T-helper 17 cell (primary cell): ENCODE measurements around the gene GPLD1. TPM values are rescaled to one million over a fixed set of nuclear protein-coding genes. Genes with fewer than 3 reads are reported as not detected.
"Not testable (repeated sequence)": the region's sequence is repeated elsewhere in the genome, so short reads cannot be mapped to it uniquely, and the experiment has no call there.

Source experiments
- ATAC-seq: fragments of 150-1000 bp; cut with Tn5 transposase; 2 replicates; pipeline ENCODE4 v1.10.0; 2021; ENCODE audit warnings: mild to moderate bottlenecking, moderate library complexity
- DNase-seq, 3 donors: peaks; one replicate each; pipeline versions ENCODE4 v3.0.0 to v3.0.0-alpha.2; 2020 to 2021
- H3K9me3 ChIP-seq: one replicate; pipeline ENCODE4 v1.7.0; 2013; ENCODE audit warnings: low read length, mild to moderate bottlenecking; ENCODE audit not compliant: control insufficient read depth, poor library complexity, severe bottlenecking
- H3K27ac Mint-ChIP-seq: one replicate; pipeline ENCODE4 v1.8.0; 2022; ENCODE audit warnings: mild to moderate bottlenecking, moderate library complexity, mixed read lengths
- H3K27me3 Mint-ChIP-seq: one replicate; pipeline ENCODE4 v1.8.0; 2022; ENCODE audit warnings: mixed read lengths
- H3K36me3 Mint-ChIP-seq: one replicate; pipeline ENCODE4 v1.8.0; 2022; ENCODE audit warnings: low read depth, mixed read lengths
- H3K4me1 Mint-ChIP-seq: one replicate; pipeline ENCODE4 v1.8.0; 2022; ENCODE audit warnings: mild to moderate bottlenecking, mixed read lengths
- H3K4me3 Mint-ChIP-seq: one replicate; pipeline ENCODE4 v1.8.0; 2022; ENCODE audit warnings: mild to moderate bottlenecking, moderate library complexity, mixed read lengths
- total RNA-seq, 4 donors: library from RNA in 2 of 4; stranded (reverse) in 2 of 4; gene quantifications; one replicate each; pipeline ENCODE4 v1.2.3 and lab custom pipeline; 2022 to 2026

The GPLD1 gene
- total RNA-seq, 2 donors from 2014 or later = 0.21 to 0.40 TPM

- DNase-seq (no peak), ATAC-seq (peak; percentile 50)
- no peaks in the 10 kb centered on the region for H3K27me3 Mint-ChIP-seq
- peaks cover 5% of the 10 kb centered on the region for H3K36me3 Mint-ChIP-seq
- H3K9me3 ChIP-seq = no peaks in the 10 kb centered on the region
- H3K27ac Mint-ChIP-seq = peak overlapping the region; percentile 11
- H3K4me3 Mint-ChIP-seq = peak overlapping the region; percentile 15
- H3K4me1 Mint-ChIP-seq = peaks cover 6% of the 10 kb centered on the region
Observed at GRCh38 chr6:24517659-24518543, 28.5 kb upstream of the GPLD1 start.

- Mint-ChIP-seq H3K36me3 (peaks cover 18% of the 10 kb centered on the region), H3K4me3 (no peak overlapping the region), H3K27ac (no peak overlapping the region), H3K27me3 (no peaks in the 10 kb centered on the region), H3K4me1 (peaks cover 8% of the 10 kb centered on the region)
- H3K9me3 ChIP-seq = no peaks in the 10 kb centered on the region
- ATAC-seq = no peak
- DNase-seq = no peak
Observed at GRCh38 chr6:24513602-24514001, 24.2 kb upstream of the GPLD1 start.

GRCh38 chr6:24511976-24512375, 22.6 kb upstream of the GPLD1 start:
- H3K36me3 Mint-ChIP-seq = peaks cover 24% of the 10 kb centered on the region
- not testable (repeated sequence) for ATAC-seq, DNase-seq, H3K4me3 Mint-ChIP-seq, H3K27ac Mint-ChIP-seq, H3K9me3 ChIP-seq, H3K27me3 Mint-ChIP-seq, H3K4me1 Mint-ChIP-seq

GRCh38 chr6:24506814-24507520, 17.6 kb upstream of the GPLD1 start:
- DNase-seq (no peak), ATAC-seq (no peak)
- peaks cover 3% of the 10 kb centered on the region for H3K4me1 Mint-ChIP-seq
- H3K4me3 Mint-ChIP-seq = no peak overlapping the region
- H3K27ac Mint-ChIP-seq = no peak overlapping the region
- H3K9me3 ChIP-seq = no peaks in the 10 kb centered on the region
- H3K27me3 Mint-ChIP-seq = no peaks in the 10 kb centered on the region
- H3K36me3 Mint-ChIP-seq = peaks cover 25% of the 10 kb centered on the region

GRCh38 chr6:24504649-24505586, 15.5 kb upstream of the GPLD1 start:
- ATAC-seq = no peak
- Mint-ChIP-seq H3K27me3 (no peaks in the 10 kb centered on the region), H3K27ac (peak overlapping the region; percentile 61), H3K4me3 (no peak overlapping the region), H3K4me1 (peaks cover 3% of the 10 kb centered on the region), H3K36me3 (peaks cover 18% of the 10 kb centered on the region)
- H3K9me3 ChIP-seq = no peaks in the 10 kb centered on the region
- no peak for DNase-seq

- H3K36me3 Mint-ChIP-seq = peaks cover 16% of the 10 kb centered on the region
- H3K9me3 ChIP-seq = no peaks in the 10 kb centered on the region
- DNase-seq = no peak
- no peak for ATAC-seq
- H3K27ac Mint-ChIP-seq = no peak overlapping the region
- H3K27me3 Mint-ChIP-seq = no peaks in the 10 kb centered on the region
- peaks cover 3% of the 10 kb centered on the region for H3K4me1 Mint-ChIP-seq
- no peak overlapping the region for H3K4me3 Mint-ChIP-seq
Observed at GRCh38 chr6:24504287-24504648, 14.9 kb upstream of the GPLD1 start.

- no peak for DNase-seq
- no peak overlapping the region for H3K27ac Mint-ChIP-seq
Observed at GRCh38 chr6:24501914-24502313, 12.5 kb upstream of the GPLD1 start.

GRCh38 chr6:24501374-24501773, 12.0 kb upstream of the GPLD1 start:
- Mint-ChIP-seq H3K36me3 (peaks cover 8% of the 10 kb centered on the region), H3K27ac (no peak overlapping the region), H3K27me3 (no peaks in the 10 kb centered on the region), H3K4me3 (no peak overlapping the region), H3K4me1 (peaks cover 7% of the 10 kb centered on the region)
- ATAC-seq = no peak
- no peaks in the 10 kb centered on the region for H3K9me3 ChIP-seq
- DNase-seq = no peak

More at GRCh38 chr6:24501914-24502313, 12.5 kb upstream of the GPLD1 start:
- Mint-ChIP-seq H3K4me3 (no peak overlapping the region), H3K27me3 (no peaks in the 10 kb centered on the region), H3K36me3 (peaks cover 9% of the 10 kb centered on the region), H3K4me1 (peaks cover 7% of the 10 kb centered on the region)
- ATAC-seq = no peak
- H3K9me3 ChIP-seq = no peaks in the 10 kb centered on the region

GRCh38 chr6:24500683-24501082, 11.3 kb upstream of the GPLD1 start:
- H3K27me3 Mint-ChIP-seq = no peaks in the 10 kb centered on the region
- no peaks in the 10 kb centered on the region for H3K9me3 ChIP-seq
- DNase-seq = no peak
- no peak overlapping the region for H3K4me3 Mint-ChIP-seq
- ATAC-seq = no peak
- no peak overlapping the region for H3K27ac Mint-ChIP-seq
- peaks cover 8% of the 10 kb centered on the region for H3K36me3 Mint-ChIP-seq
- peaks cover 7% of the 10 kb centered on the region for H3K4me1 Mint-ChIP-seq

- H3K4me1 Mint-ChIP-seq = peaks cover 15% of the 10 kb centered on the region
Observed at GRCh38 chr6:24497254-24497970, 8.0 kb upstream of the GPLD1 start.

GRCh38 chr6:24494821-24495795, 5.7 kb upstream of the GPLD1 start, which contains the start of gene ALDH5A1:
TSS of gene ALDH5A1 (plus strand) at chr6:24494969. CDS start at chr6:24494997, 28 bp downstream.
- Mint-ChIP-seq H3K36me3 (no peaks in the 10 kb centered on the region), H3K4me3 (peak within 1 kb of the TSS; percentile 89), H3K27me3 (no peaks in the 10 kb centered on the region), H3K27ac (peak within 1 kb of the TSS; percentile 54), H3K4me1 (peaks cover 15% of the 10 kb centered on the region)
- ATAC-seq (peak; percentile 86), DNase-seq (peak; percentile 48 to 57 (median 51))
- H3K9me3 ChIP-seq = no peaks in the 10 kb centered on the region

More at GRCh38 chr6:24497254-24497970, 8.0 kb upstream of the GPLD1 start:
- Mint-ChIP-seq H3K27me3 (no peaks in the 10 kb centered on the region), H3K36me3 (no peaks in the 10 kb centered on the region), H3K4me3 (no peak overlapping the region), H3K27ac (no peak overlapping the region)
- no peaks in the 10 kb centered on the region for H3K9me3 ChIP-seq
- no peak for ATAC-seq
- DNase-seq = no peak
